ENCODE measurements around the gene CADM2. TPM values are rescaled to one million over a fixed set of nuclear protein-coding genes. Genes with fewer than 3 reads are reported as not detected.

CADM2 gene
- total RNA-seq, 1 experiment from 2014 or later: 0.64 TPM

DNA sequence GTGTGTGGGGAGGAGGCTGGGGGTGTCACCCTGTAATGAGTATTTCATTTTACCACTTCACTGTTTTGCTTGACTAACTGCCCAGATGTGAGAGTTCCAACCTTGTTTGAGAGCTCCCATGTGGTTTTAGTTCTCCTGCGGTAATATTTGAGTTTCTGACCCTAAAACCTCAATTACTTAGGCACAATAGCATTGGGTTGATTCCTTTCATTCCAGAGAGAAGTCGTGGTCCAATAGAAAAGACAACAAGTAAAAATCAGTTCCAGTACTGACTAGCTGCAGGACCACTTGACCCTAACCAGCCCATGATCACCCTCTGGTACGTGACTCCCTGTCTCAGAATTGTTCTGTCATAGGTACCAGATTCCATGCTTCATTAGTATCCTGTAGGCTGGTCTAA, 630.4 kb downstream of the CADM2 start:
- Histone ChIP-seq H3K9me3 (ENCODE audit: control insufficient read depth, insufficient read depth, low read depth, low read length) (no peaks in the 10 kb centered on the region), H3K27ac (ENCODE audit: low read length) (no peak overlapping the region), H3K27me3 (ENCODE audit: control insufficient read depth, insufficient read depth, low read length) (no peaks in the 10 kb centered on the region), H3K36me3 (ENCODE audit: control insufficient read depth, insufficient read depth, low read length) (no peaks in the 10 kb centered on the region), H3K4me3 (ENCODE audit: low read depth in 2 of 2, low read length in 2 of 2) (no peak overlapping the region), H3K4me1 (ENCODE audit: control insufficient read depth, insufficient read depth, low read length) (no peaks in the 10 kb centered on the region)
- CTCF ChIA-PET: no interaction called here
- POLR2A ChIA-PET: no interaction called here
- ATAC-seq (no peak), DNase-seq (ENCODE audit: low read depth, low spot score) (no peak)
- in situ Hi-C loops (cut with HindIII; ENCODE audit: low pct_unique_long_range_greater_than_20kb, low sequenced_read_pairs): no loop called here
- BruUV-seq (replicated peaks): no TSS peak
- intact Hi-C loops (cut with micrococcal nuclease; ENCODE audit: unreplicated experiment): no loop called here
- TF ChIP-seq CTCF (IDR thresholded peaks at IDR 0.05) (no peak), SIN3A (IDR thresholded peaks at IDR 0.05; ENCODE audit: borderline replicate concordance, insufficient read depth, low read depth, low read length) (no peak), REST (IDR thresholded peaks at IDR 0.05; ENCODE audit: insufficient read depth in 1 of 2, low read depth in 2 of 2, low read length in 1 of 2) (no peak), POLR2AphosphoS5 (IDR thresholded peaks at IDR 0.05; ENCODE audit: low read depth, low read length) (no peak), TCF7L2 (IDR thresholded peaks at IDR 0.05; ENCODE audit: low read depth, low read length) (no peak)

DNA sequence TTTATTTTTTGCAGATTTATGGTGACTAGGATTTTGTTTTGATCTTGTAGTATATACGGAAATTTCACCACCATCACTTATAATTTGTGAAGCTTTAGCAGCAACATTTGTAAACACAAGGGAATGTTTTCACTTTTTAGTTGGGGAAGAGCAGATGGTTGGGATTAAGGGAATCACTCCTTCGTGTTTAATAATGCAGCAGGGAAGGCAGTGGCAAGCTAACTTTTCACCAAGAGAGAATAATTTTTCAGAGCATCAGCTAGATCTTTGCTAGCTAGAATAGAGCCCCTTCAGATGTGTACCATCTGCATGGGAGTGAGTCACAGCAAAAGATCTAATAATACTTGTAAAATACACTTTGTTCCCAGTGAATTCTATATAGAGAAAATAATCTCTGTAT, 632.7 kb downstream of the CADM2 start:
- no peaks in the 10 kb centered on the region for H3K9me3 ChIP-seq (ENCODE audit: control insufficient read depth, insufficient read depth, low read depth, low read length)
- no peaks in the 10 kb centered on the region for H3K4me1 ChIP-seq (ENCODE audit: control insufficient read depth, insufficient read depth, low read length)
- no TSS peak for BruUV-seq (replicated peaks)
- ATAC-seq: no peak
- no peak overlapping the region for H3K27ac ChIP-seq (ENCODE audit: low read length)
- ChIA-PET CTCF (no interaction called here), POLR2A (no interaction called here)
- DNase-seq (ENCODE audit: low read depth, low spot score): no peak
- H3K27me3 ChIP-seq (ENCODE audit: control insufficient read depth, insufficient read depth, low read length): no peaks in the 10 kb centered on the region
- no peak for TF ChIP-seq TCF7L2 (IDR thresholded peaks at IDR 0.05; ENCODE audit: low read depth, low read length)
- no peak for TF ChIP-seq POLR2AphosphoS5 (IDR thresholded peaks at IDR 0.05; ENCODE audit: low read depth, low read length)
- TF ChIP-seq CTCF (IDR thresholded peaks at IDR 0.05): no peak
- TF ChIP-seq REST (IDR thresholded peaks at IDR 0.05; ENCODE audit: insufficient read depth in 1 of 2, low read depth in 2 of 2, low read length in 1 of 2): no peak
- no peak for TF ChIP-seq SIN3A (IDR thresholded peaks at IDR 0.05; ENCODE audit: borderline replicate concordance, insufficient read depth, low read depth, low read length)
- H3K36me3 ChIP-seq (ENCODE audit: control insufficient read depth, insufficient read depth, low read length): no peaks in the 10 kb centered on the region
- intact Hi-C loops (cut with micrococcal nuclease; ENCODE audit: unreplicated experiment): loop anchor here (10.0 kb wide), 1 partner anchor 203 kb away; no protein-coding TSS in a partner anchor
- no peak overlapping the region for H3K4me3 ChIP-seq (ENCODE audit: low read depth in 2 of 2, low read length in 2 of 2)
- in situ Hi-C loops (cut with HindIII; ENCODE audit: low pct_unique_long_range_greater_than_20kb, low sequenced_read_pairs): no loop called here
